Muscle layer of duodenum (tissue), 2 donors: ENCODE data around the gene TSEN34.
"Not testable (repeated sequence)": the region's sequence is repeated elsewhere in the genome, so short reads cannot be mapped to it uniquely, and the experiment has no call there.

ENCODE experiments used
- H3K27ac ChIP-seq: one replicate; pipeline ENCODE4 v1.7.0; 2013; ENCODE audit warnings: mild to moderate bottlenecking, low read length
- H3K27me3 ChIP-seq: one replicate; pipeline ENCODE4 v1.7.0; 2013; ENCODE audit warnings: low read depth, mild to moderate bottlenecking, control low read depth, low read length
- H3K36me3 ChIP-seq, 2 donors: one replicate each; pipeline ENCODE4 v1.7.0; 2013; ENCODE audit warnings: low read length in 2 of 2, control low read depth in 1 of 2, mild to moderate bottlenecking in 1 of 2; ENCODE audit not compliant: insufficient read depth in 2 of 2, control insufficient read depth in 1 of 2
- H3K4me1 ChIP-seq, 2 donors: one replicate each; pipeline ENCODE4 v1.7.0; 2013; ENCODE audit warnings: low read length in 2 of 2, mild to moderate bottlenecking in 2 of 2, control low read depth in 1 of 2, moderate library complexity in 1 of 2; ENCODE audit not compliant: insufficient read depth in 2 of 2, control insufficient read depth in 1 of 2
- H3K4me3 ChIP-seq, 2 donors: one replicate each; pipeline ENCODE4 v1.7.0; 2013; ENCODE audit warnings: low read length in 2 of 2, low read depth in 1 of 2, mild to moderate bottlenecking in 1 of 2
- H3K9me3 ChIP-seq, 2 donors: one replicate each; pipeline ENCODE4 v1.7.0; 2013; ENCODE audit warnings: low read length in 2 of 2, control low read depth in 1 of 2, mild to moderate bottlenecking in 1 of 2; ENCODE audit not compliant: control insufficient read depth in 1 of 2
- donor health status: healthy.

Gene TSEN34

DNA sequence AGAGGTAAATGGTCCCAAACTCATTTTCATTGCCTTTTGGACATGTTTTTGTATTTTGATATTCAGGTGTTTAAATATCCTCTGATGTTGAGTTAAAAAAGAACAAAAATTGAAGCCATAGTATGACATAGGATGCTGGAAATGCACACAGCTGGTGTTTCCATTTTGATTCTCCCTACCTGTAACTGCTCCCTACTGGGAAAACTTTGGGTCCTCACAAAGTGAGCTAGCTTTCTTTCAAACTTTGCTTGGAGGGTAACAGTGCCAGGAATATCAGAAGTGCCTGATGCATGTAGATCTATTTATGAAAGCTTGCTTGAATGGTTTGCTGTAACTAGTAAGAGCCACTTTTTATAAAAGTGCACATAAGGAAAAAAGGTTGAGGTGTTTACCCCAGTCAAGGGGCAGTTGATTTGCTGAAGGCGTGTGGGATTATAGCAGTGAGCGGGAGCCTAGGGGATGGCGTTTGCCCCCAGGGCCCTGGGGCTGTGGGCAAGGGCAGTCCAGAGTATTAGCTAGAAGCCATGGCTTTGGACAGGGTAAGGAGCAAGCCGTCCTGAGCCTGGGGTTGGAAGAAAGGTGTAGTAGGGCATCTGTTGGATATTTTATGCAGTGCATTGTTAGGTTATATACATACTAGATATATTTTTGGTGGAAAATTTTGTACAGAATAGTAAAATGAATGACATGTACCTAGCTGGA, 13.8 kb downstream of the TSEN34 start:
- Histone ChIP-seq H3K27me3 (no peaks in the 10 kb centered on the region), H3K4me1 (peaks cover 31 to 70% of the 10 kb centered on the region in 2 donors), H3K27ac (no peak overlapping the region), H3K36me3 (peaks cover 61 to 70% of the 10 kb centered on the region in 2 donors), H3K9me3 (no peaks in the 10 kb centered on the region), H3K4me3 (no peak overlapping the region)

DNA sequence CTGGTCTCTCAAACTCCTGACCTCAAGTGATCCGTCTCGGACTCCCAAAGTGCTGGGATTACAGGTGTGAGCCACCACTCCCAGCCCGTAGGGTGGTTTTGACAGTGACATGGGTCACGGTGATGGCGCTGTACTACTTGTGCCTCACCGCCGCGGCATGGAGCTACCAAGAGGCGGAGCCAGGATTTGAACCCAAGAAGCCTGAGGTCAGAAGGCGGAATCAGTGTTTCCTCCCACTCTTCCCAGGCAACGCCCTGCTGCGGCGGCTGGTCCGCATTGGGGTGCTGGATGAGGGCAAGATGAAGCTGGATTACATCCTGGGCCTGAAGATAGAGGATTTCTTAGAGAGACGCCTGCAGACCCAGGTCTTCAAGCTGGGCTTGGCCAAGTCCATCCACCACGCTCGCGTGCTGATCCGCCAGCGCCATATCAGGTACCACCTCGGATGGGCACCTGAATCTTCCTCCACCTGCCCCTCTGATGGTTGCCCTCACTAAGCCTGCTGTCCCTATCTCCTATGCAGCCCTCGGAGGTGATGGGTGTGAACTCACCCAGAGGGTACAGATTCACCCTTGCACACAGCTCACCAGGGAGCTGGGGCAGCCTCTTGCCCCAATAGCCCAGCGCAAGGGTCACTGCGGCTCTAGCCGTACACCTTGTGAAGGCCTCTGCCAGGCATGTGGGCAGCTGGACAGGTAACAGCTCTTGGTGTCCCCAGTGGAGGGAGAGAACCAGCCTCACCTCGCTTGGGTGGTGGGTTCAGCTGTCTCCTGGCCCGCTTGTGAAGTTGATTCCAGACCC, 15.1 kb downstream of the TSEN34 start:
- peaks cover 35 to 72% of the 10 kb centered on the region in 2 donors for H3K4me1 ChIP-seq
- peaks cover 61 to 64% of the 10 kb centered on the region in 2 donors for H3K36me3 ChIP-seq
- H3K27me3 ChIP-seq = no peaks in the 10 kb centered on the region
- H3K4me3 ChIP-seq = peak overlapping the region in 1 of 2 donors; percentile 28
- H3K9me3 ChIP-seq = no peaks in the 10 kb centered on the region
- peak overlapping the region; percentile 59 for H3K27ac ChIP-seq

DNA sequence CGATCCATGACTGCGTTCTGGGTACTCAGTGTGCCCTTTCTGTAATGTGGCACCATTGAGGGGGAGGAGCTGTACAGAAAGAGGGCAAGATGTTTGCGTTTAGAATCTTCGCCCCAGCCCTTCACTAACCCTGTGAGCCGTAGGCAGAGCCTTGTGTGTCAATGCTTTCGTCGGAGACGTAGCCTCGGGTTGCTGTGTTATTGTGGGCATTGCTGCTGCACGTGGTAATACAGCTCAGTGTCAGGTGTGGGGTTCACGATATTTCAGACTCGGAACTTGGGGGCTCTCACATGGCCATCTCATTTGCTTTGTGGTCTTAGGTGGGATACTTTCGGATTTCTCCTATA, 15.7 kb downstream of the TSEN34 start:
- no peaks in the 10 kb centered on the region for H3K27me3 ChIP-seq
- peak overlapping the region in 1 of 2 donors; percentile 28 for H3K4me3 ChIP-seq
- peaks cover 32 to 66% of the 10 kb centered on the region in 2 donors for H3K4me1 ChIP-seq
- H3K36me3 ChIP-seq = peaks cover 55 to 64% of the 10 kb centered on the region in 2 donors
- H3K27ac ChIP-seq = peak overlapping the region; percentile 59
- H3K9me3 ChIP-seq = no peaks in the 10 kb centered on the region

GRCh38 chr19:54207193-54207592, 16.1 kb downstream of the TSEN34 start:
- H3K4me1 ChIP-seq = peaks cover 28 to 62% of the 10 kb centered on the region in 2 donors
- H3K9me3 ChIP-seq, H3K27me3 ChIP-seq: not testable (repeated sequence)
- H3K4me3 ChIP-seq = peak overlapping the region in 1 of 2 donors; percentile 28
- peaks cover 52 to 61% of the 10 kb centered on the region in 2 donors for H3K36me3 ChIP-seq
- H3K27ac ChIP-seq = peak overlapping the region; percentile 80

- peaks cover 48 to 57% of the 10 kb centered on the region in 2 donors for H3K36me3 ChIP-seq
- H3K27ac ChIP-seq = peak overlapping the region; percentile 80
- H3K4me1 ChIP-seq = peaks cover 24 to 58% of the 10 kb centered on the region in 2 donors
- H3K4me3 ChIP-seq = peak overlapping the region in 1 of 2 donors; percentile 5
- no peaks in the 10 kb centered on the region for H3K9me3 ChIP-seq
- H3K27me3 ChIP-seq = no peaks in the 10 kb centered on the region
Measured at GRCh38 chr19:54207676-54207982, 16.5 kb downstream of the TSEN34 start.

GRCh38 chr19:54207983-54208783, 17.1 kb downstream of the TSEN34 start:
- Histone ChIP-seq H3K36me3 (peaks cover 42 to 51% of the 10 kb centered on the region in 2 donors), H3K4me3 (peak overlapping the region in 1 of 2 donors; percentile 5), H3K4me1 (peaks cover 18 to 52% of the 10 kb centered on the region in 2 donors), H3K27me3 (no peaks in the 10 kb centered on the region), H3K9me3 (no peaks in the 10 kb centered on the region), H3K27ac (peak overlapping the region; percentile 80)

DNA sequence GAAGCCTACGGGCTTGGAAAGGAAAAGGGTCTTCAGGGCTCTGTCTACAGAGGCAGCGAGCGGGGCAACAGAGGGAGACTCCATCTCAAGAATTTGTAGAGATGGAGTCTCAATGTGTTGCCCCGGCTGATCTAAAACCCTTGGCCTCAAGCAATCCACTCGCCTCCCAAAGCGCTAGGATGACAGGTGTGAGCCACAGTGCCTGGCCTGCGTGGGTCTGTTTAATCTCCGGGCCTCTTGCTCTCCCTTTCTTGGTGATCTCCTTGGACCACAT, 17.6 kb downstream of the TSEN34 start:
- peak overlapping the region; percentile 73 for H3K27ac ChIP-seq
- H3K4me3 ChIP-seq = peak overlapping the region in 1 of 2 donors; percentile 3
- H3K36me3 ChIP-seq = peaks cover 40 to 46% of the 10 kb centered on the region in 2 donors
- H3K4me1 ChIP-seq = peaks cover 17 to 47% of the 10 kb centered on the region in 2 donors
- no peaks in the 10 kb centered on the region for H3K27me3 ChIP-seq
- no peaks in the 10 kb centered on the region for H3K9me3 ChIP-seq

DNA sequence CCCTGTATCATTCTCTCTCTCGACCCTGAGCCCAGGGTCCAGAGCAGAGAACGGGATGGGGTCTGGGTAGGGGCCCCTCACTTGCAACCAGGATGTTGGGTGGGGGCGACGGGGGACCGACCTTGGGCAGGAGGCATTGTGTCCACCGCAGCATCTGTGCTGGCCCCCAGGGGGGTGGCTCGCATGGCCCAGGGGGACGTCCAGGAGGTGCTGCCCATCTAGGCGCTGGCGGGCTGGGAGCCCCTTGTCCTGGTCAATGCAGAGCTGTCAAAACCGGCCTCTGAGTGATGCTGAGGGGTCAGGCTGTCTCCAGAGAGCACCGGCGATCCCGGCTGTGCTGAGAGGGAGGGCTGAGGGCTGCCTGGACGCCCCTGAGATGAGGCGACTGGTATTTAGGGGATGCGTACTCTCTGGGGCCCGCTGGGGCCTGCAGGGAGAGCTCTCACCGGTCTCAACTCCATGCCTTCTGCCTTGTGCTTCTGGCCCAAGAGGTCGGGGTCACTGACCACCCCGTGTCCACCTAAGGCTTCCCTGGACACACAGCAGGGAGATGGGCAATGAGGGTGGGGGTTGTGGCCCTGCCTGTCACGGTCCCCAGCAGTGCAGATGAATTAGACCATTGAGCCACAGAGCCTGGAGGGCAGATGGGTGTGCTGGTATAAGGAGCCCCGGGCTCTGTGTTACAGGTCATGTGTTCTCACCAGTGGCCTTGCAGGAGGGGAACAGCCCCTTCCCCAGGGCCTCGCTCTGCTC, 18.1 kb downstream of the TSEN34 start:
- Histone ChIP-seq H3K4me3 (peak overlapping the region in 1 of 2 donors; percentile 12), H3K27ac (peak overlapping the region; percentile 73), H3K27me3 (no peaks in the 10 kb centered on the region), H3K9me3 (no peaks in the 10 kb centered on the region), H3K4me1 (peaks cover 17 to 43% of the 10 kb centered on the region in 2 donors), H3K36me3 (peaks cover 36 to 41% of the 10 kb centered on the region in 2 donors)

DNA sequence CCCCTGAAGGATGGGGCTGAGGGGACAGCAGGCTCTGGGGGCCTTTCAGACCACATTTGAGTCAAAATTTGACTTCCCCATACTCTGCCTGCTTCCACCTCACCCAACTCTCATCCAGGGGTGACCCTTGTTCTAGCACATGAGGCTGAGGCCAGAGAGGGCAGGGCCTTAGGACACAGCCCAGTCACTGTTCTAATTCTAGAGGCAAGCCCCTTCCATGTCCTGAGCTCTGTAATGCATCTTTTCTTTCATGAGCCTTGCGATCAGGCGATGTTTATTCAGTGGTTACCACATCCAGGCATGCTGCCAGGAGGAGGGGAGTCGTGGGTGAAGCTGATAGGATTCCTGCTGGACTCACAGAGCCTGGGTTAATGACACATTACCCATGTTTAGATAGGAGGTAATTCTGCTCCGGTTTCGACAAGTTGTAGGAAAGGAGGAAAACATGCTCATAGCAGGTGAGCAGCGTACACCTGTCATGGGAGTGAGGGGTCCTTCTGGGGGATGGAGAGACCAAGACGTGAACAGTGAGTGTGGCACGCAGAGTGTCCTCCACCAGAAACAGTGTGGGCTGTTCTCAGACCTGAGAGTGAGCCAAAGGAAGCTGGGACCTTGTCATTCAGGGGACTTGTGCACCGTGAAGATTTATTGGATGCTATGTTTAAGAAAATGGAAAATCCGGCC, 18.8 kb downstream of the TSEN34 start:
- peaks cover 17 to 37% of the 10 kb centered on the region in 2 donors for H3K4me1 ChIP-seq
- H3K36me3 ChIP-seq = peaks cover 29 to 34% of the 10 kb centered on the region in 2 donors
- peak overlapping the region; percentile 8 to 12 for H3K4me3 ChIP-seq
- no peaks in the 10 kb centered on the region for H3K9me3 ChIP-seq
- H3K27me3 ChIP-seq = no peaks in the 10 kb centered on the region
- H3K27ac ChIP-seq = peak overlapping the region; percentile 73

GRCh38 chr19:54211235-54211634, 20.1 kb downstream of the TSEN34 start:
- no peak overlapping the region for H3K27ac ChIP-seq
- H3K27me3 ChIP-seq = no peaks in the 10 kb centered on the region
- H3K9me3 ChIP-seq = no peaks in the 10 kb centered on the region
- H3K4me1 ChIP-seq = peaks cover 17 to 29% of the 10 kb centered on the region in 2 donors
- H3K36me3 ChIP-seq = peaks cover 18 to 23% of the 10 kb centered on the region in 2 donors
- H3K4me3 ChIP-seq = no peak overlapping the region
